Endothelial cell of hepatic sinusoid (primary cell): ENCODE measurements around the gene RHEX.
"Not testable (repeated sequence)": the region's sequence is repeated elsewhere in the genome, so short reads cannot be mapped to it uniquely, and the experiment has no call there.

Experiments used
- in situ Hi-C: cut with HindIII; loops from 2 replicates; pipeline ENCODE4 v1.10.0; 2017; ENCODE audit warnings: low sequenced_read_pairs

The RHEX gene

GRCh38 chr1:206029484-206029883, 23.5 kb upstream of the RHEX start:
- in situ Hi-C loops: no loop called here

DNA sequence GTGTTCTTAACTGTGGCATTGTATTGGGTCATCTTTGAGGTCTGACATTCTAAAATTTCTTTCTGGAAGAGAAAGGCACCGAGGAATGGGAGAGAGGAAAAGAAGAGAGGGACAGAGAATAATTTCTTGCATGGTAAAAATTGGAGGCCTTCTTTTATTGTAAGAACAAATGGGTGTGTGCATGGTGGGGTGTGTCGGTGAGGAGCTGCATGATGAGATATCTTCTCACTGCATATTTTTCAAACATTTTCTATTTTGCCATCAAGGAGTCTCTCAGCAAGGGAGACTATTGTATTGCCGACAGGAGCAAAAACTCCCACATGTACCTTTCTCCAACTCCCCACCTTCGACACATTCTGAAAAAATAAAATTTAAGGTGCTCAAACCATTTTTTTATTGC, 22.8 kb upstream of the RHEX start:
- in situ Hi-C loops: loop anchor here (5.0 kb wide), 1 partner anchor 72 kb away; no protein-coding TSS in a partner anchor

DNA sequence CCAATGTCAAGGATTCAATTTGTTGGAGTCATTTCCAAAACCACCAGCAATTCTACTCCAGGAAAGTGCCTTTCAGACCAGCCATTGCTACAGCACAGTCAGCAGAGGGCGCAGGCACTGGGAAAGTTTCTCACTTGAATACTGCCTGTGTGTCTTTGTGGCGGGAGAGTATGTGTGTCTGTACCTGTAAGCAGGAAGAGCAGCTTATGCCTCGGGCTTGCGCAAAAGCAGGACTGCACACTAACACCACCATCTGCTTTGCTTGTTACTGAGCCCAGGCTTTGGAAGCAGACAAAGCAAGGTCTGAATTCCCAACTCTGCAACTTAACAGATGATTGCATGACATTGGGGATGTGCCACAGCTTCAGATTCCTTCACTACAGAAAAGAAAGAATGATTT, 22.3 kb upstream of the RHEX start:
- in situ Hi-C loops: loop anchor here (5.0 kb wide), 1 partner anchor 72 kb away; no protein-coding TSS in a partner anchor

DNA sequence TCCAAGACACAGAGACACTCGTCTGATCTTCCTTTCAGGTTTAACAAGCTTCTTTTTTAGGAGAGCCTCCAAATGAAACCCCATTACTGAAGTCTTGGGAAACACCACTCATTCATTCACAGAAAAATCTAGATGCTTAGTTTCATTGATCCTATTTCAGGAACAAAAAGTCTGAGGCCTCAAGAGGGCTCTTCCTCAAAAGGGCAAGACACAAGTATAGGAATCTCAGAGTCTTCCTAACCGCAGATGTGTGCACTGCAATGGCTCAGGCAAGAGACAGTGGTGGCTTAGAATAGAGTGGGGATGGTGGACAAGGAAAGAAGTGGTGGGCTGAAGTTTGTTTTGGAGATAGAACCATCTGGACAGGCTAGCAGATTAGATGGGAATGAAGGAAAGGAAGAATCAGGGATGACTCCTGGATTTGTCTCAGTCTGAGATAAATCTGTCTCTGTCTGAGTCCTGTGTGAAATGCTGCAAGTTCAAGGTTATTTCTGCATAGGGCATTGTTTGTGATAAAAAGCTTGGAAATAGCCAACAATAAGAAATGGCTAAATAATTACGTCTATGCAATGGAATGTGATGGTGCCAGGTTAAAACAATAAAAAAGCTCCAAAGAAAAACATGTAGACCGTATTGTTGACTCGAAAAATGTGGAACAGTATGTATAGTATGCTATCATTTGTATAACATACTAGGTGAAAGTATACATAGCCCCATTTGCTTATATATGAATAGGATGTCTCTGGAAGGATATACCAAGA, 20.4 kb upstream of the RHEX start:
- in situ Hi-C loops: loop anchor here (5.0 kb wide), 1 partner anchor 70 kb away; no protein-coding TSS in a partner anchor

DNA sequence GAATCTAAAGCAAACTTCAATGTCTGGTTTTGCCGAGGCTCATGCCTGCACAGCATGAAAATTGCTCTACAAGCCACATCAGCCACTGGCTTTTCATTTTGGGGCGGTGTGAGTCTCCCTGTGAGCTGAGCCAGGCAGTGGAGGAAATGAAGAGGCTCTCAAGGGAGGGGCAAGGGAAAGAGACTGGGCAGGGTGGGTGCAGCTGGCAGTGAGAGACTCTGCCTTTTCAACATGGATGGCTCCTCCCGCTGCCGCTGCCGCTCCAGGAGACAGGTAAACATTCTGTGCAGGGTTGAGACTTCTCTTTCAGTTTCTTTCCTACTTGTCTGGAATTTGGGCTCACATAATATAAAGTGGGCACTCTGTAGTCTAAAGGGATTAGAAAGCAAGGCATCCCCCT, 17.9 kb upstream of the RHEX start:
- in situ Hi-C loops: no loop called here

- in situ Hi-C loops: no loop called here
Observed at GRCh38 chr1:206036663-206037455, 16.1 kb upstream of the RHEX start.

GRCh38 chr1:206037581-206037980, 15.4 kb upstream of the RHEX start:
- in situ Hi-C loops: no loop called here

GRCh38 chr1:206039046-206039973, 13.7 kb upstream of the RHEX start:
- in situ Hi-C loops: no loop called here

GRCh38 chr1:206040328-206040727, 12.6 kb upstream of the RHEX start:
- in situ Hi-C loops: no loop called here

DNA sequence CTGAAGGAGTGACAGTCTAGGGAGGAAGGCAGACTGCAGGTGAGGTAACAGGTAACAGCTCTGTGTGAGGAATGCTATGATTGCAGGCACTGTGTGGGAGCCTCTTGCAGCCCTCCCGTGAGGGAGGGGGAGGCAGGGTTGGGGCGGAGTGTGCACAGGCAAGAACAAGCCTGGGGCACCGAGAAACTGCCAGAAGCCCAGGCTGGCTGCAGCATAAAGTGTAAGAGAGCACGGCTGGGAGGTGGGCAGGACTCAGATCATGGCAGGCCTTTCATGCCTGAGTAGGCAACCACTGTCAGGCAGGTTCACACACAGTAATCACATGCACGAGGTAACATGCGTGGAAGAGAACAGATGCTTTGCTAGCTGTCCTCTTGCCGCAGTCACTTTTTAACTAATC, 11.3 kb upstream of the RHEX start:
- in situ Hi-C loops: no loop called here

DNA sequence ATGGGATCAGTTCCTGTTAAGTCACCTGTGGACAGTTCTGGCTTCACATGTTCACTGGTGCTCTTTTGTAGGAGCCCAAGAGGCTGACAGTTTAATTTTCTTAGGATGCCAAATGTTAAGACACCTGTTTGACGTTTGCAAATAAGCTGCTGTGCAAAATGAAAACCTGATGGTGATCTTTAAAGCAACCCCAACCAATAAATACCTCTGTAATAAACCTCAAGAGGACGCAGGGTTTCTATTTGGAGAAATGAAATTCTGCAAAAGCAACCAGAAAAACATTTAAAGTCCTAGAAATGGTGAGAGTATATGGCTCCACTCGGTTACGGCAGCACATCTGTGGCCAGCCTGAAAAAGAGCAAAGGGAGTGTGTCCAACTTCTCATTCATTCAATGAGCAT, 5.7 kb upstream of the RHEX start:
- in situ Hi-C loops: no loop called here

DNA sequence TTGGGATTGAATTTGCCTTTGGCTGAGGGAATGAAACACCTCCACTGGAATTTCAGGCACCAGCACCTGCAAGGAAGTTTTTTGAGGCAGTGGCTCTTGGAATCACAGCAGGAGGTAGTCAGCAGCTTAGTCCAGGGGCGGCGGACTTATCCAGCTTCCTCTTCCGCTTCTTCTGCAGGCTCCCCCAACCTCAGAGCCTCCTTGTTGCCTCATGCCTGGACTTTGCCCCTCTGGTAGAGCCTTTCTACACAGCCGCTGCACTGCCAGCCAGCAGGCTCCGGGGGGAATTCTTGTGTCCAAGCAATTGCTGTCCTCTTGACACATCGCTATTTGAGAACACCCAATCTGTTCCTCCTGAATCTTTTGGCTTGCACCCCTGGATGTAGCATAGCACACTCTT, 4.4 kb upstream of the RHEX start:
- in situ Hi-C loops: no loop called here

GRCh38 chr1:206049293-206049692, 3.7 kb upstream of the RHEX start:
- in situ Hi-C loops: no loop called here

- in situ Hi-C loops: no loop called here
Observed at GRCh38 chr1:206049919-206050600, 2.9 kb upstream of the RHEX start.

- in situ Hi-C loops: no loop called here
Observed at GRCh38 chr1:206050655-206051235, 2.2 kb upstream of the RHEX start.

- in situ Hi-C loops: not testable (repeated sequence)
Observed at GRCh38 chr1:206052231-206052865, 625 bp upstream of the RHEX start.

- in situ Hi-C loops: not testable (repeated sequence)
Observed at GRCh38 chr1:206053616-206054015, 643 bp downstream of the RHEX start.

DNA sequence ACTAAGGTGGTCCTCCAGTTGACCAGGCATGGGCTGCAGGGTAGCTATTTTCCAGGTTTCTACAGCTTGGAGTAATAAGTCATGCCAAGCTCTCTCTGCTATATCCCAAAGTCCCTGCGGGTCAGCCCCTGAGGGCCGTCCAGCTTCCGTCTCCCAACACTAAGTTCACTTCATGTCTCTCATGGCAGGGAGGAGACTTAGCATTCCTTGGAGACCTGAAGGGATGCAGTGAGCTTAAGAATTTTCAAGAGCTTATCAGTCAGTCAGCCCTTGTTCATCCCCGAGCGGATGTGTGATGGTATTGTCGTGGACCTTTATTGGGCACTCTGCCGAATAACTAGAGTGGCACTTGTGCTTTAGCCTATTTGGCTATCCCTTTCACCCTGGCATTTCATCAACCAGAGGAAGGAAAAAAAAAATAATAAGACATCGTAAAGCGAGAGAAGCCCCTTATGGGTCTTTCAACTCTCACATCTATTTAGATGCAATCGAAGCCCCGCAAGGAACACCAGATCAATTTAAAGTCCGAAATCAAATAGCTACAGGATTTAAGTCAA, 2.2 kb downstream of the RHEX start:
- in situ Hi-C loops: not testable (repeated sequence)

GRCh38 chr1:206055639-206056323, 2.8 kb downstream of the RHEX start:
- in situ Hi-C loops: not testable (repeated sequence)
